ENCODE data around the gene TMEM182.

TMEM182 gene

DNA sequence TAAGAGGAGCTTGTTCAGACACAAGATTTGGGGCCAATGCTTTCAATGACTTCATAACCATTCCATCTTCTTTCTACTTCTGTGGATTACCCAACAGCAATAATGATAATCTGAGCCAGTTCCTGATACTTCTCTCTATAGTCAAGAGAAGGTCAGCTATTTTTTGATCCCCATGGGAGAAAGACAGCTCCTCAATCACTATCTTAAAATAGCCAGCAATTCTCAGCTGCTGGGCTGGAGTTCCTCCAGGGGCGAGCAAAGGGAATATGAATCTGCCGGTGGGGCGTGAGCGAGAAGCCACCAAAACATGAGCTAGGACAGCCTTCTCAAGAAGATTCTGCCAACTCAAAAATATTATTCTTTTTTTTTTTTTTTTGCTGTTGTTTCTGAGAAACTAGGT is at the start of gene TMEM182:
Gene TMEM182 (plus strand): TSS at position 269 of the 400 bp plus-strand sequence. CDS start 187 bp downstream, outside the sequence.
- DNase-seq (ENCODE audit: low spot score) = no peak

- DNase-seq (ENCODE audit: low spot score) = no peak
These were observed 44.4 kb upstream of the TMEM182 start for GRCh38 chr2:102717308-102718018.

- no peak for DNase-seq (ENCODE audit: low spot score)
These were observed 43.2 kb upstream of the TMEM182 start for GRCh38 chr2:102718387-102719316.

- DNase-seq (ENCODE audit: low spot score) = no peak
These were observed 37.8 kb upstream of the TMEM182 start for GRCh38 chr2:102724016-102724490.

GRCh38 chr2:102724553-102724952 is 37.3 kb upstream of the TMEM182 start:
- DNase-seq (ENCODE audit: low spot score) = peak; percentile 63

- DNase-seq (ENCODE audit: low spot score) = no peak
These were observed 35.4 kb upstream of the TMEM182 start for GRCh38 chr2:102726128-102727087.

GRCh38 chr2:102735416-102736109 is 26.3 kb upstream of the TMEM182 start:
- peak; percentile 11 for DNase-seq (ENCODE audit: low spot score)

GRCh38 chr2:102736110-102736409 is 25.8 kb upstream of the TMEM182 start:
- no peak for DNase-seq (ENCODE audit: low spot score)

- peak; percentile 77 for DNase-seq (ENCODE audit: low spot score)
These were observed 25.1 kb upstream of the TMEM182 start for GRCh38 chr2:102736410-102737409.

- DNase-seq (ENCODE audit: low spot score) = no peak
These were observed 24.4 kb upstream of the TMEM182 start for GRCh38 chr2:102737431-102737830.

GRCh38 chr2:102743259-102743658 is 18.6 kb upstream of the TMEM182 start:
- DNase-seq (ENCODE audit: low spot score) = no peak

- no peak for DNase-seq (ENCODE audit: low spot score)
These were observed 13.7 kb upstream of the TMEM182 start for GRCh38 chr2:102748107-102748506.

- no peak for DNase-seq (ENCODE audit: low spot score)
These were observed 11.9 kb upstream of the TMEM182 start for GRCh38 chr2:102749938-102750337.

- DNase-seq (ENCODE audit: low spot score) = peak; percentile 54
These were observed 8.2 kb upstream of the TMEM182 start for GRCh38 chr2:102753563-102754159.

DNA sequence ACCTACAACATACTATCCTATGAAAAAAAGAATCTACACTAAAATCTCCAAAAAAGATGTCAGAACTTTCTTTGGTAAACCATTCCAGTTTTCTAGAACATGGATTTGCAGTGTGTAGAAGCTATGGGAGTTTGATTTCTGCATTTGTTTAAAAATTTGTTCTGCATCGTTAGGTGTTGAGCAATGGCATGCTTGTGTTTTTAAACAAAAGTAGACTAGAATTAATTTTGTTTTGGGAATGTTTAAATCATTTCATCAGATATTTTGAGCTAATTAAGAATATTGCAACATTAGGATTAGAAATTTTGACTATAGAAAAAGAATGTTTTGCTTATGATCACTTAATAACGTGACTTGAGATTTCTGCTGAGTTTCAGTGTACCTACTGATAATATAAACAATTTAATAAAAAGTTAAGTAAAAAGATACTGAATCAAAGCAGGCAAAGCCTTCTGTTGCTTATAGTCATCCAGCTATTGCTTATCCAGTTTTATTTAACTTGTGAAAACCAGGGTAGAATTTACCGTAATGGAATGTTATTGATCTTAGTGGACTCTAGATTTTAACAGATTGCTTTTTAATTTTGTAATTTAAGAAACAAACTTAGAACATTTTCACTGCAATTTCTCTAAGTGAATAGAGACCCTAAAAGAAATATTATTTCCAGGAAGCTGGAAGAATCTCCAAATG is 7.2 kb upstream of the TMEM182 start:
- DNase-seq (ENCODE audit: low spot score) = no peak

DNA sequence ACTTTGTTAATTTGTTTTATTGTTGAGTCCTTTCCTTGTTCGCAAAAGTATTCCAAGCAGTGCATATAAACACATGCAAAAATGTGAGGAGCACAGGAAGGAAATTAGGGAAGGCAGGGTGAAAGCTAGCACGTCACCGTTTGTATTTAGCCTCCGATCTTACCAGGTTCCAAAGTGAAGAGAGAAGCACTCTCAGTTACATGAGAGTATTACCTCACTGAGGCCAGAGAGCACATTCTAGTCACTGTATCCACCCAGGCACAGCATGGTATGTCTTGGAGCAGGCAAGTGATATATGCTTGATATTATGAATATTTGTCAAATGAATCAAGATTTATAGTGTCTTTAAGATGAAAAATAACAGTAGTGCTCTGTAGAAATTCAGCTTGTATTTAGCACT is 6.5 kb upstream of the TMEM182 start:
- DNase-seq (ENCODE audit: low spot score) = no peak

DNA sequence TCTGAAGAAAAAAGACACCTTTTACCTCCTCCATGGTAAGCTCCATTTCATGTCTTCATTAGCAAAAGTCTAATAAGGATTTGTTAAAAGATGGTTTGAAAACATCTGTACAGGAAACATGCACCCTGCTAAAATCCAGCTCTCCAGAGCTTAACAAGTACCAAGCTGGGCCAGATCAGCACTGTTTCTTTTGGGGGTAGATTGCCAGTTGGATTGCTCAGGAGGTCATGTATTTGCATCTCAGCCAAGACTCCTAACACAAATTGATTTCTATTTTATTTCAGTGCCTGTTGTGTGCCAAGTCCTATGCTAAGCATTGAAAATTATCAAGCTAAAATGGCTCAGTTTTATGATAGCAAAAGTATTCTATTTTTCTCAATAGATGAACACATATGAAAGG is 3.4 kb upstream of the TMEM182 start:
- no peak for DNase-seq (ENCODE audit: low spot score)

- no peak for DNase-seq (ENCODE audit: low spot score)
These were observed 2.3 kb downstream of the TMEM182 start for GRCh38 chr2:102764083-102764482.

GRCh38 chr2:102765061-102765460 is 3.2 kb downstream of the TMEM182 start:
- DNase-seq (ENCODE audit: low spot score) = no peak
